ENCODE measurements around the gene ITSN2.

DNA sequence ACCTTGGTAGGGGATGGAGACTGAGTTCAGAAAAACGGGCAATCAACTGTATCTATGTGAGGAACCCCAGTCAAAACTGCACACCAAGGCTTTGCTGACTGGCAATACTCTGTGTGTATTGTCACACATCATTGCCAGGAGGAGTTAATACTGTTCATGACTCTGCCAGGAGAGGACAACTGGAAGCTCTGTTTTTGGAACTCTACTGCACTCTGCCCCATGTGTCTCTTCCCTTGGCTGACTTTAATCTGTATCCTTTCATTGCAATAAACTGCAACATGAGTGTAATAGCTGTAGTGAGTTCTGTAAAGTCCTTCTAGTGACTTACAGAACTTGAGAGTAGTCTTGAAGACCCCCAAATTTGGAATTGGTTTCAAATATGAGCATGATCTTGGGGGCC lies 113.2 kb downstream of the ITSN2 start:
- TF ChIP-seq POLR2AphosphoS5 (IDR thresholded peaks at IDR 0.05; ENCODE audit: insufficient read depth in 1 of 2, low read depth in 1 of 2) (no peak), POLR2A (IDR thresholded peaks at IDR 0.05) (no peak)
- TF ChIP-seq, protein P1, sequence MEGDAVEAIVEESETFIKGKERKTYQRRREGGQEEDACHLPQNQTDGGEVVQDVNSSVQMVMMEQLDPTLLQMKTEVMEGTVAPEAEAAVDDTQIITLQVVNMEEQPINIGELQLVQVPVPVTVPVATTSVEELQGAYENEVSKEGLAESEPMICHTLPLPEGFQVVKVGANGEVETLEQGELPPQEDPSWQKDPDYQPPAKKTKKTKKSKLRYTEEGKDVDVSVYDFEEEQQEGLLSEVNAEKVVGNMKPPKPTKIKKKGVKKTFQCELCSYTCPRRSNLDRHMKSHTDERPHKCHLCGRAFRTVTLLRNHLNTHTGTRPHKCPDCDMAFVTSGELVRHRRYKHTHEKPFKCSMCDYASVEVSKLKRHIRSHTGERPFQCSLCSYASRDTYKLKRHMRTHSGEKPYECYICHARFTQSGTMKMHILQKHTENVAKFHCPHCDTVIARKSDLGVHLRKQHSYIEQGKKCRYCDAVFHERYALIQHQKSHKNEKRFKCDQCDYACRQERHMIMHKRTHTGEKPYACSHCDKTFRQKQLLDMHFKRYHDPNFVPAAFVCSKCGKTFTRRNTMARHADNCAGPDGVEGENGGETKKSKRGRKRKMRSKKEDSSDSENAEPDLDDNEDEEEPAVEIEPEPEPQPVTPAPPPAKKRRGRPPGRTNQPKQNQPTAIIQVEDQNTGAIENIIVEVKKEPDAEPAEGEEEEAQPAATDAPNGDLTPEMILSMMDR (IDR thresholded peaks at IDR 0.05): no peak
